ENCODE data around the gene SUPT5H.

GRCh38 chr19:39406656-39407409 lies 38.5 kb upstream of the SUPT5H start, which contains the start of gene ZFP36:
- no peak for TF ChIP-seq CTCF (IDR thresholded peaks at IDR 0.05; ENCODE audit: poor library complexity)
- TF ChIP-seq EZH2phosphoT487 (IDR thresholded peaks at IDR 0.05; ENCODE audit: low read depth, severe bottlenecking, unreplicated experiment) = no peak
- TF ChIP-seq EZH2 (IDR thresholded peaks at IDR 0.05; ENCODE audit: borderline replicate concordance) = no peak

Data from hepatocyte (in vitro differentiated cells).